HepG2 (cell line): ENCODE measurements around the gene ZNF500. TPM values are rescaled to one million over a fixed set of nuclear protein-coding genes. Genes with fewer than 3 reads are reported as not detected.

Experiments
- ATAC-seq: fragments of 200-7000 bp; cut with Tn5 transposase; 3 replicates; pipeline ENCODE4 v1.9.1; 2020; ENCODE audit warnings: mild to moderate bottlenecking, moderate library complexity
- BruUV-seq: library from RNA; stranded (reverse); fragments of 400-500 nt; replicated peaks from 2 replicates; lab custom pipeline; 2021; lab: Mats Ljungman, UMichigan
- CTCF ChIA-PET: fragments of 300-600 bp; formaldehyde crosslinking; extraction: SDS; loops from one replicate; lab custom pipeline; 2021; ENCODE audit warnings: low total read pairs, inconsistent platforms, low intra/inter-chr PET ratio; lab: Yijun Ruan, JAX
- POLR2A ChIA-PET: fragments of 350-600 bp; sonication (Branson Sonifier 250); formaldehyde crosslinking; loops from one replicate; lab custom pipeline; 2020; ENCODE audit warnings: antibody characterized with exemption, inconsistent platforms; lab: Yijun Ruan, JAX
- DNase-seq: peaks from one replicate; pipeline ENCODE4 v3.0.0-alpha.2; 2015; ENCODE audit warnings: low spot score
- FAIRE-seq: peaks from 3 replicates; lab custom pipeline; 2011; peaks lifted over from hg19 to GRCh38; lab: Jason Lieb, UNC
- H2AFZ ChIP-seq: one replicate; pipeline ENCODE4 v1.6.1; 2011; ENCODE audit warnings: low read length, inconsistent platforms
- H3K27ac ChIP-seq: fragments of 300-600 bp; 3 replicates; pipeline ENCODE4 v1.8.0; 2011; ENCODE audit warnings: mixed run types, mild to moderate bottlenecking, mixed read lengths, low read length, inconsistent platforms; ENCODE audit not compliant: insufficient read depth; ENCODE audit errors: extremely low read length
- H3K27me3 ChIP-seq, 2 experiments: fragments of 200-600 bp in 1 of 2; 2 replicates in 1 of 2; 3 replicates in 1 of 2; pipeline versions ENCODE4 v1.6.0 to v1.8.0; 2011; ENCODE audit warnings: low read length in 2 of 2, mild to moderate bottlenecking in 2 of 2, moderate library complexity in 2 of 2, inconsistent platforms in 1 of 2; ENCODE audit not compliant: insufficient read depth in 2 of 2, control insufficient read depth in 1 of 2
- H3K36me3 ChIP-seq, 2 experiments: fragments of 200-600 bp in 1 of 2; replicated peaks in 1 of 2; 2 replicates in 1 of 2; 3 replicates in 1 of 2; pipeline versions ENCODE4 v1.5.1 to v1.8.0; 2011; ENCODE audit warnings: low read length in 2 of 2, inconsistent platforms in 1 of 2; ENCODE audit not compliant: insufficient read depth in 2 of 2, control insufficient read depth in 1 of 2
- H3K4me1 ChIP-seq: 2 replicates; pipeline ENCODE4 v1.5.1; 2012; ENCODE audit warnings: low read length, inconsistent platforms; ENCODE audit not compliant: insufficient read depth
- H3K4me2 ChIP-seq: 2 replicates; pipeline ENCODE4 v1.6.0; 2011; ENCODE audit warnings: low read depth, low read length, inconsistent platforms
- H3K4me3 ChIP-seq, 3 experiments: fragments of 200-600 bp in 1 of 3; sonication (generic), shearing (Covaris generic) in 1 of 3; replicated peaks in 1 of 3; 2 replicates each; pipeline ENCODE4 v1.5.1; 2011 to 2016; ENCODE audit warnings: low read length in 3 of 3, inconsistent platforms in 2 of 3, low read depth in 2 of 3, mild to moderate bottlenecking in 2 of 3, control low read depth in 1 of 3, mixed read lengths in 1 of 3; ENCODE audit not compliant: insufficient read depth in 1 of 3
- H3K79me2 ChIP-seq: one replicate; pipeline ENCODE4 v1.6.1; 2011; ENCODE audit warnings: low read length, inconsistent platforms; ENCODE audit not compliant: insufficient read depth
- H3K9ac ChIP-seq: 2 replicates; pipeline ENCODE4 v1.6.0; 2011; ENCODE audit warnings: mild to moderate bottlenecking, low read depth, low read length, inconsistent platforms; ENCODE audit not compliant: insufficient read depth
- H3K9me3 ChIP-seq: 2 replicates; pipeline ENCODE4 v1.5.1; 2012; ENCODE audit warnings: mild to moderate bottlenecking, low read length
- H4K20me1 ChIP-seq: 2 replicates; pipeline ENCODE4 v1.6.0; 2011; ENCODE audit warnings: inconsistent platforms, mild to moderate bottlenecking, low read length, moderate library complexity; ENCODE audit not compliant: insufficient read depth
- ATF2 ChIP-seq: sonication (generic); formaldehyde crosslinking; IDR thresholded peaks from 2 replicates; pipeline ENCODE4 v1.4.0; 2020; ENCODE audit warnings: missing genetic modification reagents
- ELK4 ChIP-seq: sonication (generic); formaldehyde crosslinking; IDR thresholded peaks from 2 replicates; pipeline ENCODE4 v1.9.0; 2021; ENCODE audit warnings: missing genetic modification reagents, borderline replicate concordance
- KDM4B ChIP-seq: sonication (generic); formaldehyde crosslinking; IDR thresholded peaks from 2 replicates; pipeline ENCODE4 v1.4.0; 2020; ENCODE audit warnings: missing genetic modification reagents
- NBN ChIP-seq: fragments of 450-650 bp; conservative IDR thresholded peaks from 2 replicates; pipeline ENCODE4 v1.6.1; 2017
- RFX3 ChIP-seq: IDR thresholded peaks from 2 replicates; pipeline ENCODE4 v1.6.1; 2016; ENCODE audit warnings: missing biosample characterization, missing genetic modification reagents
- ZNF383 ChIP-seq: sonication (generic); formaldehyde crosslinking; IDR thresholded peaks from 2 replicates; pipeline ENCODE4 v1.4.0; 2020; ENCODE audit warnings: missing genetic modification reagents, mild to moderate bottlenecking, borderline replicate concordance
- ZNF772 ChIP-seq: sonication (generic); formaldehyde crosslinking; IDR thresholded peaks from 2 replicates; pipeline ENCODE4 v1.5.0; 2020; ENCODE audit warnings: mild to moderate bottlenecking, missing genetic modification reagents
- ZSCAN31 ChIP-seq: sonication (generic); formaldehyde crosslinking; IDR thresholded peaks from 2 replicates; pipeline ENCODE4 v1.5.0; 2020; ENCODE audit warnings: low read depth, mild to moderate bottlenecking, missing genetic modification reagents
- WGBS: methylation state at CpG from one replicate; pipeline ENCODE4 v1.1.6; 2017; ENCODE audit warnings: low lambda C conversion rate; 5-methylcytosine and 5-hydroxymethylcytosine counted together
- in situ Hi-C: cut with HindIII; loops from 2 replicates; pipeline ENCODE4 v1.10.0; 2017; ENCODE audit warnings: low pct_unique_long_range_greater_than_20kb; ENCODE audit not compliant: extremely low pct_ligation_motif_present
- intact Hi-C: fragments of 100-400 bp; cut with micrococcal nuclease; formaldehyde crosslinking; loops from one replicate; pipeline ENCODE4 v1.10.0; 2022; ENCODE audit not compliant: unreplicated experiment
- polyA plus RNA-seq, 8 experiments: library from polyadenylated mRNA; depleted of rRNA in 3 of 8; stranded (reverse) in 7 of 8; unstranded in 1 of 8; fragments of >200 nt; fragmentation: Illumina TruSeq in 4 of 8; extraction: Trizol in 4 of 8; gene quantifications; 2 replicates each; pipeline versions ENCODE4 v1.2.1 to v1.2.3, GENCODE V29; 2011 to 2016; ENCODE audit warnings: low read depth in 4 of 8, missing spikeins in 1 of 8, mixed read lengths in 1 of 8; ENCODE audit not compliant: insufficient read depth in 1 of 8
- total RNA-seq, 5 experiments: library from RNA; depleted of rRNA; stranded (reverse); fragments of >200 nt; fragmentation: Illumina TruSeq; extraction: Trizol; gene quantifications; 2 replicates each; pipeline ENCODE4 v1.2.3, GENCODE V29; 2016; ENCODE audit warnings: low read depth in 1 of 5

The ZNF500 gene
- total and polyA plus RNA-seq, 2 of the 13 experiments (the other 11 are each of a cell fraction or from before 2014, with no cell fraction given), result 6.1 to 12.2 TPM

DNA sequence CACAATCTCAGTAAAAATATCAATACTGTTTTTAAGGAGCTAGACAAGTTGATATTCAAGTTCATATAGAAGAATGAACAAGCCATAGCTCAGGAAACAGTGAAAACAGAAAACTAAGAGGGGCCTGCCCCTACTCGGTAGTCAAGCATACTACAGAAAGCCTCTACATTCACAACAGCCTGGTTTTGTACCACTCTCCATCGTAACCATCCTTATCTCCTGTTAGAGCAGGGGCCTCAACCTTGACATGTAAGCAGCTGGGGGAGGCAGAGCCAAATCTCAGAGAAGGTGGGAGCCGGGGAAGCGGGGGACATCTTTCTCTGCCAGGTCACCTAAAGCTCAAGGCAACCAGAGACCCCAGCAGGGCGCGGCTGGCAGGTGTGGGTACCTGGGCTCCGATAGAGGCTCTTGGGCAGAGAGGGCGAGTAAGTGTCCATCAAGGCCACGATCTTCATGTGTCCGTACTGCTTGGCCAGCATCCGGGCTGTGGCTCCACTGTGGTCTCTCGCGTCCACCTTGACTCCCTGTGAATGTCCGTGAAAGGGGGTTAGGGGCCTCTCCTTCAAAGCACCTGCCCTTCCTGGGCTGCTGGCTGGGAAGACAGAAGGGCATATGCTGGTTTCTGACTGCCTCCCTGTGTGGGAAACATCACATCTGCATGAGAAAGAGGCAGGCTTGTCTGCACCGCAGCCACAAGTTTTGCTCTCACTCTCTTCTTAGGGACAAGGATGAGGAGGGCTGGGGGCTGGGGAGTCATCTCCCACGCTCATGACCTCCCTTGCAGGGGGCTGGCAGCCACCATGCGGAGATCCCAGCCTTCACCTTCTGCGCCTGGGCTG, 53.1 kb downstream of the ZNF500 start (continued):
- TF ChIP-seq ZNF772 (CRISPR knock-in tag), result no peak
- no peak for TF ChIP-seq ZSCAN31 (CRISPR knock-in tag)
- no peak for TF ChIP-seq RFX3
- no peak for TF ChIP-seq ATF2 (CRISPR knock-in tag)
- no peak for TF ChIP-seq KDM4B (CRISPR knock-in tag)
- no peak for TF ChIP-seq ZNF383
- TF ChIP-seq ELK4, result no peak

DNA sequence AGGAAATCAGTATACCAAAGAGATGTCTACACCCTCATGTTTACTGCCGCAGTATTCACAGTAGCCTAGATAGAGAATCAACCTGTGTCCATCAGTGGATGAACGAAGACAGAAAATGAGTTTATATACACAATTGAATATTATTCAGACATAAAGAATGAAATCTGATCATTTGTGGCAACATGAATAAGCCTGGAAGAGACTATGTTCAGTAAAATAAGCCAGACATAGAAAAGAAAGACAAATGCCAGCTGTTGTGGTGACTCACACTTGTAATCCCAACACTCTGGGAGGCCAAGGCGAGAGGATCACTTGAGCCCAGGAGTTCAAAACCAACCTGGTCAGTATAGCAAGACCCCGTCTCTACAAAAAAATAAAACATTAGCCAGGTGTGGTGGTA, 57.5 kb downstream of the ZNF500 start:
- no peak for TF ChIP-seq NBN
- ChIA-PET POLR2A (interaction anchor here (1.1 kb wide), 1 partner anchor 24 kb away, joined by 3 read pairs; the partner anchor contains the start of genes ANKS3 and DNAAF8), CTCF (no interaction called here)
- H3K4me3 ChIP-seq, result no peak overlapping the region
- in situ Hi-C loops, result no loop called here
- BruUV-seq, result no TSS peak
- H3K79me2 ChIP-seq, result no peaks in the 10 kb centered on the region
- no peak for FAIRE-seq
- no peak overlapping the region for H3K4me2 ChIP-seq
- 98% methylated on average over 4 of the region's 4 CpGs for WGBS
- H2AFZ ChIP-seq, result no peak overlapping the region
- H3K27me3 ChIP-seq, result no peaks in the 10 kb centered on the region
- no peaks in the 10 kb centered on the region for H3K4me1 ChIP-seq
- intact Hi-C loops, result no loop called here
- no peaks in the 10 kb centered on the region for H3K9me3 ChIP-seq
- DNase-seq, result no peak
- ATAC-seq, result no peak
- no peaks in the 10 kb centered on the region for H4K20me1 ChIP-seq
- H3K36me3 ChIP-seq, result peaks cover 23 to 49% of the 10 kb centered on the region in 2 experiments; a peak in 4 of 5 replicates
- no peak overlapping the region for H3K27ac ChIP-seq
- no peak overlapping the region for H3K9ac ChIP-seq
